Measurements from ENCODE around the gene CGB7. TPM values are rescaled to one million over a fixed set of nuclear protein-coding genes. Genes with fewer than 3 reads are reported as not detected.
"Not testable (repeated sequence)": the region's sequence is repeated elsewhere in the genome, so short reads cannot be mapped to it uniquely, and the experiment has no call there.

Gene CGB7
- total RNA-seq, 4 donors from 2014 or later, result not detected

DNA sequence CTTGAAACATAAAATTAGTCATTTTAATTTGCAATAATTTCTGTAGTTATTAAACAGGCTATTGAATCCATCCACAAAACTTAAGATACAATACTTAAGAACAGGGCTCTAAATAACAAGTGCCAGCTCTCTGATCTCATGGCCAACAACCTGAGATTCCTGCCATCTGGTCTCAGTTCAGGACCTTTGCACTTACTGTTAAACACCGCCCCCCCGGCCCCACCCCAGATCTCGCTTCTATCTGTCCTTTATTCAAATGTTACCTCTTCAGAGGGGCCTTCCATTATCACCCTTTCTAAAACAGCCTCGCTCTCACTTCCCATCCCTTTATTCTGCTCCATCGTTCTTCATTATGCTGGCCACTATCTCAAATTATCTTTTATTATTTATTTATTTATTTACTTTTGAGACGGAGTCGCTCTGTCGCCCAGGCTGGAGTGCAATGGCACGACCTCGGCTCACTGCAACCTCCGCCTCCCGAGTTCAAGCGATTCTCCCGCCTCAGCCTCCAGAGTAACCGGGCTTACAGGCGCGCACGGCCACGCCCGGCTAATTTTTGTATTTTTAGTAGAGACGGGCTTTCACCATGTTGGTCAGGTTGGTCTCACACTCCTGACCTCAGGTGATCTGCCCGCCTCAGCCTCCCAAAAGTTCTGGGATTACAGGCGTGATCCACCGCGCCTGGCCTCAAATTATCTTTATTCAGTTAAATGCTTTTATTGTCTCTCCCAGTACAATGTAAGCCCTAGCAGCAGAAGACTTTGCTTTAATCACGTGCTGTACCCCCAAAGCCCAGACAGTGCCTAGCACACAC, 26.9 kb upstream of the CGB7 start:
- Histone ChIP-seq H3K27ac (peak overlapping the region; percentile 81 to 87), H3K27me3 (no peaks in the 10 kb centered on the region), H3K36me3 (no peaks in the 10 kb centered on the region), H3K4me1 (peaks cover 0 to 19% of the 10 kb centered on the region in 2 donors), H3K4me3 (peak overlapping the region; percentile 93 to 94), H3K9me3 (no peaks in the 10 kb centered on the region)
- intact Hi-C loops (cut with DNase I; ENCODE audit: low total_unique reads), result no loop called here
- no peak for TF ChIP-seq POLR2A (IDR thresholded peaks at IDR 0.05)
- TF ChIP-seq, protein P1, sequence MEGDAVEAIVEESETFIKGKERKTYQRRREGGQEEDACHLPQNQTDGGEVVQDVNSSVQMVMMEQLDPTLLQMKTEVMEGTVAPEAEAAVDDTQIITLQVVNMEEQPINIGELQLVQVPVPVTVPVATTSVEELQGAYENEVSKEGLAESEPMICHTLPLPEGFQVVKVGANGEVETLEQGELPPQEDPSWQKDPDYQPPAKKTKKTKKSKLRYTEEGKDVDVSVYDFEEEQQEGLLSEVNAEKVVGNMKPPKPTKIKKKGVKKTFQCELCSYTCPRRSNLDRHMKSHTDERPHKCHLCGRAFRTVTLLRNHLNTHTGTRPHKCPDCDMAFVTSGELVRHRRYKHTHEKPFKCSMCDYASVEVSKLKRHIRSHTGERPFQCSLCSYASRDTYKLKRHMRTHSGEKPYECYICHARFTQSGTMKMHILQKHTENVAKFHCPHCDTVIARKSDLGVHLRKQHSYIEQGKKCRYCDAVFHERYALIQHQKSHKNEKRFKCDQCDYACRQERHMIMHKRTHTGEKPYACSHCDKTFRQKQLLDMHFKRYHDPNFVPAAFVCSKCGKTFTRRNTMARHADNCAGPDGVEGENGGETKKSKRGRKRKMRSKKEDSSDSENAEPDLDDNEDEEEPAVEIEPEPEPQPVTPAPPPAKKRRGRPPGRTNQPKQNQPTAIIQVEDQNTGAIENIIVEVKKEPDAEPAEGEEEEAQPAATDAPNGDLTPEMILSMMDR (IDR thresholded peaks at IDR 0.05), result no peak
- no peak for DNase-seq

DNA sequence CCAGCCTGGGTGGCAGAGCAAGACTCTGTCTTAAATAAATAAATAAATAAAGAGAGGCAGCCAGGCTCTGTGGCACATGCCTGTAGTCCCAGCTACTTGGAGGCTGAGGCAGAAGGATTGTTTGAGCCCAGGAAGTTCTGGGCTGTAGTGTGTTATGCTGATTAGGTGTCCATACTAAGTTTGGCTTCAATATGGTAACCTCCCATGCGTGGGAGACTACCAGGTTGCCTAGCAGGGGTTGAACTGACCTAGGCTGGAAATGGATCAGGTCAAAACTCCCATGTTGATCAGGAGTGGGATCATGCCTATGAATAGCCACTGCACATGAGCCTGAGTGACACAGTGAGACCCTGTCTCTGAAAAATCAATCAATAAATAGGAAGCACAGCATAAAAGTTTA, 23.7 kb upstream of the CGB7 start:
- Histone ChIP-seq H3K27me3 (no peaks in the 10 kb centered on the region), H3K4me1 (peaks cover 0 to 1% of the 10 kb centered on the region in 2 donors), H3K36me3 (no peaks in the 10 kb centered on the region), H3K9me3 (no peaks in the 10 kb centered on the region), H3K4me3 (no peak overlapping the region), H3K27ac (no peak overlapping the region)
- intact Hi-C loops (cut with DNase I; ENCODE audit: low total_unique reads), result no loop called here
- TF ChIP-seq, protein P1 (IDR thresholded peaks at IDR 0.05), result no peak
- TF ChIP-seq POLR2A (IDR thresholded peaks at IDR 0.05), result no peak
- no peak for DNase-seq

DNA sequence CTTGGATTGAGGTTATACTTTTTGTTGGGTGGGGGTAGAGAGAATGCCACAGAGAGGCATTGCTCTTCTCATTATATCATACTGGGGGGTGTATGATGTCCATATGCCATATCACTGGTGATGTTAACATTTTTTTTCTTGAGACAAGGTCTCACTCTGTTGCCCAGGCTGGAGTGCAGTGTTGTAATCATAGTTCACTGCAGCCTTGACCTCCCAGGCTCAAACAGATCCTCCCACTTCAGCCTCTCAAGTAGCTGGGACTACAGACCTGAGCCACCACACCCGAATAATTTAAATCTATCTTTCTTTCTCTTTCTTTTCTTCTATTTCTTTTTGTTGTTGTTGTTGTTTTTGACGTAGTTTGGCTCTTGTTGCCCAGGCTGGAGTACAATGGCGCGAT, 22.8 kb upstream of the CGB7 start:
- Histone ChIP-seq H3K36me3 (no peaks in the 10 kb centered on the region), H3K27ac (no peak overlapping the region), H3K4me3 (no peak overlapping the region), H3K4me1 (no peaks in the 10 kb centered on the region), H3K9me3 (no peaks in the 10 kb centered on the region), H3K27me3 (no peaks in the 10 kb centered on the region)
- TF ChIP-seq, protein P1 (IDR thresholded peaks at IDR 0.05), result no peak
- TF ChIP-seq POLR2A (IDR thresholded peaks at IDR 0.05), result no peak
- no peak for DNase-seq
- intact Hi-C loops (cut with DNase I; ENCODE audit: low total_unique reads), result no loop called here

DNA sequence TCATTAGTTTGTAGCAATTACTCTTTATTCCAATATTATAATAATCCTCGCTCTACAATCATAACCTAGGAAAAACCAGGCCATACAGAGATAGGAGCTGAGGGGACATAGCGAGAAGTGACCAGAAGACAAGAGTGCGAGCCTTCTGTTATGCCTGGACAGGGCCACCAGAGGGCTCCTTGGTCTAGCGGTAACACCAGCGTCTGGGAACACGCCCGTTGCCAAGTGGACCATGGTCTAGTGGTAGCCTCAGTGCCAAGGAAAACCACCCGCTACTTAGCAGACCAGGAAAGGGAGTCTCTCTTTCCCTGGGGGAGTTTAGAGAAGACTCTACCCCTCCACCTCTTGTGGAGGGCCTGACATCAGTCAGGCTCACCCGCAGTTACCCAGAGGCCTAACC, 17.3 kb upstream of the CGB7 start:
- TF ChIP-seq, protein P1 (IDR thresholded peaks at IDR 0.05), result peak; percentile 46 to 74 (median 70)
- H3K36me3 ChIP-seq; H3K9me3 ChIP-seq; H3K4me1 ChIP-seq; intact Hi-C loops (cut with DNase I; ENCODE audit: low total_unique reads); H3K27ac ChIP-seq; H3K4me3 ChIP-seq: not testable (repeated sequence)
- H3K27me3 ChIP-seq, result peaks cover 14 to 26% of the 10 kb centered on the region in 2 donors
- peak; percentile 57 to 59 for DNase-seq

DNA sequence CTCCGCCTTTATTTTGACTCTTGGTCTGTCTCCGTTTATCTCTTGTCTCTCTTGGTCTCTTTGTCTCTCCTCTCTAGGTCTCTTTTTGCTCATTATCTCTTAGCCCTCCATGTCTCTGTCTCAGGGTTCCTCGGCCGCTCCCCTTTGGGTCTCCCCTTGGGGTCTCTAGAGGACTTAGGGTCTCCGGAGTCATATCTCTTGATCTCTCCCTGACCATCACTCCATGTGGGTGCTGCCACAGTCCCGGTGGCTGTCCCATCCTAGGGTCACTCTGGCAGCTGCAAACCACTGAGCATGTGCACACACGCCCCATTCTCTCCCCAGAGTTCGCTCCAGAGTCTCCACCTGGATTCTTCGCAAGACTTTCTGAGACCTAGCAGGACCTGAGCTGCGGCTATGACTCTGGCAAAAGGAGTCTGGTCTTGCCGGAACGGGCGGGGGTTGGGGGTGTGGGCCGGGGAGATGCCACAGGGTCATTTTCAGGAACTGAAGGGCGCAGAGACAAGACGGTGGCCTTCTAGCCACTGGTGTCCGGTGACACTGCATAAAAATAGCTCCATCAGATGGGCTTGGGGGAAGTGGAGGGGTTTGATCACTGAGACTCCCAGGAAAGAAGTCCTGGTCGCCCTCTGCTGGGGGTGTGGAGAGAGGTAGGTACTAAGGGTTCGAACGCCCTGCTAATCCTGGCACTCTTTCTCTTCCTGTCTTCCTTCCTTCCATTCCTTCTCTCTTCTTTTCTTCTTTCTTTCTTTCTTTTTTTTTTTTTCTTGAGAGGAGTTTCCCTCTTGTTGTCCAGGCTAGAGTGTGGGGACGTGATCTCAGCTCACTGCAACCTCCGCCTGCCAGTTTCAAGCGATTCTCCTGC, 16.2 kb upstream of the CGB7 start:
- Histone ChIP-seq H3K27me3 (peaks cover 14 to 26% of the 10 kb centered on the region in 2 donors), H3K27ac (no peak overlapping the region), H3K9me3 (no peaks in the 10 kb centered on the region), H3K4me1 (peaks cover 0 to 10% of the 10 kb centered on the region in 2 donors), H3K36me3 (no peaks in the 10 kb centered on the region), H3K4me3 (no peak overlapping the region)
- DNase-seq, result no peak
- intact Hi-C loops (cut with DNase I; ENCODE audit: low total_unique reads), result no loop called here
- TF ChIP-seq POLR2A (IDR thresholded peaks at IDR 0.05), result no peak
- TF ChIP-seq, protein P1 (IDR thresholded peaks at IDR 0.05), result no peak
